Cardiac muscle cell (in vitro differentiated cells and primary cell): Measurements from ENCODE around the gene SBF1. TPM values are rescaled to one million over a fixed set of nuclear protein-coding genes. Genes with fewer than 3 reads are reported as not detected.

Experiments
- DNase-seq, 2 donors: peaks; one replicate each; pipeline versions ENCODE4 v3.0.0 to v3.0.0-alpha.2; 2010 to 2017; ENCODE audit warnings: low read depth in 1 of 2, low spot score in 1 of 2
- H3K27ac ChIP-seq: fragments of 200-600 bp; sonication (generic); 2 replicates; pipeline ENCODE4 v1.5.1; 2016
- H3K27me3 ChIP-seq: fragments of 200-600 bp; sonication (generic); 2 replicates; pipeline ENCODE4 v1.6.0; 2016; ENCODE audit warnings: control low read depth
- H3K36me3 ChIP-seq: fragments of 200-600 bp; sonication (generic); 2 replicates; pipeline ENCODE4 v1.5.1; 2016; ENCODE audit warnings: control low read depth
- H3K4me1 ChIP-seq: fragments of 200-600 bp; sonication (generic); 2 replicates; pipeline ENCODE4 v1.8.1; 2017; ENCODE audit warnings: low read depth, mild to moderate bottlenecking, mixed run types
- H3K4me3 ChIP-seq: fragments of 200-600 bp; sonication (generic); 2 replicates; pipeline ENCODE4 v1.5.1; 2016; ENCODE audit warnings: mild to moderate bottlenecking
- H3K9me3 ChIP-seq: fragments of 200-600 bp; sonication (generic); 2 replicates; pipeline ENCODE4 v1.5.1; 2017; ENCODE audit warnings: low read depth, mild to moderate bottlenecking, control low read depth
- CTCF ChIP-seq: IDR thresholded peaks from 2 replicates; pipeline ENCODE4 v1.5.1; 2012; ENCODE audit warnings: low read depth, mild to moderate bottlenecking, low read length
- polyA plus RNA-seq: library from polyadenylated mRNA; unstranded; fragments of >200 nt; fragmentation: Nextera tagmentation; extraction: Ambion mirVana; gene quantifications from 2 replicates; pipeline ENCODE4 v1.2.1, GENCODE V29; 2016
- total RNA-seq: library from RNA; depleted of rRNA; stranded (reverse); fragments of >200 nt; gene quantifications from 2 replicates; pipeline ENCODE4 v1.2.3, GENCODE V29; 2016

SBF1 gene
- total and polyA plus RNA-seq, 2 experiments from 2014 or later: 39.1 to 111 TPM

- no peaks in the 10 kb centered on the region for H3K4me1 ChIP-seq
- TF ChIP-seq CTCF: no peak
- peaks cover 19% of the 10 kb centered on the region for H3K36me3 ChIP-seq
- H3K27ac ChIP-seq: no peak overlapping the region
- H3K4me3 ChIP-seq: no peak overlapping the region
- no peaks in the 10 kb centered on the region for H3K27me3 ChIP-seq
- DNase-seq: no peak
- no peaks in the 10 kb centered on the region for H3K9me3 ChIP-seq
Observed at GRCh38 chr22:50439871-50440331, 34.9 kb downstream of the SBF1 start.

GRCh38 chr22:50439314-50439870 lies 35.4 kb downstream of the SBF1 start:
- DNase-seq: no peak

GRCh38 chr22:50438305-50439275 lies 36.2 kb downstream of the SBF1 start:
- no peaks in the 10 kb centered on the region for H3K9me3 ChIP-seq
- H3K4me3 ChIP-seq: no peak overlapping the region

More at GRCh38 chr22:50439314-50439870, 35.4 kb downstream of the SBF1 start:
- Histone ChIP-seq H3K27ac (no peak overlapping the region), H3K9me3 (no peaks in the 10 kb centered on the region), H3K4me1 (no peaks in the 10 kb centered on the region), H3K36me3 (peaks cover 19% of the 10 kb centered on the region), H3K27me3 (no peaks in the 10 kb centered on the region), H3K4me3 (no peak overlapping the region)
- TF ChIP-seq CTCF: no peak

GRCh38 chr22:50437511-50438304 lies 37.1 kb downstream of the SBF1 start:
- no peaks in the 10 kb centered on the region for H3K4me1 ChIP-seq
- H3K9me3 ChIP-seq: no peaks in the 10 kb centered on the region
- no peak overlapping the region for H3K4me3 ChIP-seq
- no peak for DNase-seq
- no peaks in the 10 kb centered on the region for H3K27me3 ChIP-seq
- H3K27ac ChIP-seq: no peak overlapping the region
- no peak for TF ChIP-seq CTCF
- H3K36me3 ChIP-seq: peaks cover 22% of the 10 kb centered on the region

More at GRCh38 chr22:50438305-50439275, 36.2 kb downstream of the SBF1 start:
- Histone ChIP-seq H3K27ac (no peak overlapping the region), H3K4me1 (no peaks in the 10 kb centered on the region), H3K27me3 (no peaks in the 10 kb centered on the region), H3K36me3 (peaks cover 19% of the 10 kb centered on the region)
- DNase-seq: no peak
- TF ChIP-seq CTCF: no peak

GRCh38 chr22:50436841-50437341 lies 37.9 kb downstream of the SBF1 start:
- no peak for DNase-seq
- H3K4me1 ChIP-seq: no peaks in the 10 kb centered on the region
- no peaks in the 10 kb centered on the region for H3K27me3 ChIP-seq
- no peak overlapping the region for H3K27ac ChIP-seq
- no peaks in the 10 kb centered on the region for H3K9me3 ChIP-seq
- H3K36me3 ChIP-seq: peaks cover 26% of the 10 kb centered on the region
- H3K4me3 ChIP-seq: no peak overlapping the region
- TF ChIP-seq CTCF: no peak
